Body of pancreas (tissue), 4 donors: Measurements from ENCODE around the gene B2M.

Source experiments
- CTCF ChIP-seq, 7 experiments: fragments of 450-650 bp in 4 of 7; fragments of 200-600 bp in 3 of 7; sonication (generic) in 3 of 7; IDR thresholded peaks; one replicate each; pipeline ENCODE4 v1.5.1; 2016 to 2019; ENCODE audit warnings: antibody characterized with exemption in 7 of 7
- POLR2A ChIP-seq, 3 donors: fragments of 450-650 bp; IDR thresholded peaks; one replicate each; pipeline ENCODE4 v1.6.1; 2016; ENCODE audit warnings: antibody characterized with exemption in 3 of 3, mild to moderate bottlenecking in 2 of 3

- TF ChIP-seq CTCF (IDR thresholded peaks at IDR 0.05) (no peak), POLR2A (IDR thresholded peaks at IDR 0.05) (no peak)
Measured at GRCh38 chr15:44753345-44753744, 42.0 kb downstream of the B2M start.
